H54 (cell line): Measurements from ENCODE around the gene SKIC2.

Source experiments
- DNase-seq: peaks from one replicate; pipeline ENCODE4 v3.0.0; 2011; ENCODE audit warnings: low spot score, mixed read lengths; ENCODE audit not compliant: insufficient read length
- FAIRE-seq: peaks from 3 replicates; lab custom pipeline; 2011; peaks lifted over from hg19 to GRCh38; lab: Jason Lieb, UNC
- POLR2A ChIP-seq: IDR thresholded peaks from 2 replicates; pipeline ENCODE4 v1.6.1; 2011; ENCODE audit warnings: low read depth, mild to moderate bottlenecking, low read length

SKIC2 gene

GRCh38 chr6:31952140-31952805, 6.7 kb upstream of the SKIC2 start:
- DNase-seq, result peak; percentile 60
- FAIRE-seq, result no peak
- TF ChIP-seq POLR2A, result no peak

- FAIRE-seq, result no peak
- no peak for TF ChIP-seq POLR2A
- no peak for DNase-seq
Measured at GRCh38 chr6:31952890-31953289, 6.1 kb upstream of the SKIC2 start.

- DNase-seq (no peak), FAIRE-seq (no peak)
- TF ChIP-seq POLR2A, result no peak
Measured at GRCh38 chr6:31954511-31954910, 4.5 kb upstream of the SKIC2 start.

- DNase-seq, result no peak
- no peak for FAIRE-seq
- TF ChIP-seq POLR2A, result no peak
Measured at GRCh38 chr6:31956796-31957195, 2.2 kb upstream of the SKIC2 start.

GRCh38 chr6:31958412-31958740, 599 bp upstream of the SKIC2 start:
- TF ChIP-seq POLR2A, result no peak
- FAIRE-seq, result no peak
- DNase-seq, result no peak

- DNase-seq, result no peak
- FAIRE-seq, result no peak
- no peak for TF ChIP-seq POLR2A
Measured at GRCh38 chr6:31961616-31962015, 2.6 kb downstream of the SKIC2 start.

- no peak for DNase-seq
- FAIRE-seq, result no peak
- TF ChIP-seq POLR2A, result no peak
Measured at GRCh38 chr6:31963921-31964320, 4.9 kb downstream of the SKIC2 start.

- TF ChIP-seq POLR2A, result no peak
- FAIRE-seq (no peak), DNase-seq (no peak)
Measured at GRCh38 chr6:31965700-31966099, 6.7 kb downstream of the SKIC2 start.

GRCh38 chr6:31966506-31966905, 7.5 kb downstream of the SKIC2 start:
- no peak for TF ChIP-seq POLR2A
- DNase-seq (no peak), FAIRE-seq (no peak)

- FAIRE-seq (no peak), DNase-seq (no peak)
- TF ChIP-seq POLR2A, result no peak
Measured at GRCh38 chr6:31966997-31967925, 8.3 kb downstream of the SKIC2 start.

GRCh38 chr6:31967926-31968320, 8.9 kb downstream of the SKIC2 start:
- no peak for FAIRE-seq
- no peak for DNase-seq
- TF ChIP-seq POLR2A, result no peak

- TF ChIP-seq POLR2A, result no peak
- FAIRE-seq (no peak), DNase-seq (no peak)
Measured at GRCh38 chr6:31968326-31968725, 9.4 kb downstream of the SKIC2 start.

- FAIRE-seq (no peak), DNase-seq (no peak)
- no peak for TF ChIP-seq POLR2A
Measured at GRCh38 chr6:31968791-31969711, 10.1 kb downstream of the SKIC2 start.
